Fibroblast of skin of back (primary cell): ENCODE data around the gene SLC8A1. TPM values are rescaled to one million over a fixed set of nuclear protein-coding genes. Genes with fewer than 3 reads are reported as not detected.

ENCODE experiments used
- DNase-seq: peaks from one replicate; pipeline ENCODE4 v3.0.0-alpha.2; 2013
- polyA plus RNA-seq, 2 experiments: library from polyadenylated mRNA; unstranded; fragments of 120-200 nt; gene quantifications; one replicate each; pipeline ENCODE4 v1.2.1, GENCODE V29; 2013; ENCODE audit not compliant: insufficient read length in 2 of 2

The SLC8A1 gene
- 24.1 TPM for polyA plus RNA-seq (2013, experiment 1 of 2; ENCODE audit: insufficient read length)
- 18.6 TPM for polyA plus RNA-seq (2013, experiment 2 of 2; ENCODE audit: insufficient read length)

DNA sequence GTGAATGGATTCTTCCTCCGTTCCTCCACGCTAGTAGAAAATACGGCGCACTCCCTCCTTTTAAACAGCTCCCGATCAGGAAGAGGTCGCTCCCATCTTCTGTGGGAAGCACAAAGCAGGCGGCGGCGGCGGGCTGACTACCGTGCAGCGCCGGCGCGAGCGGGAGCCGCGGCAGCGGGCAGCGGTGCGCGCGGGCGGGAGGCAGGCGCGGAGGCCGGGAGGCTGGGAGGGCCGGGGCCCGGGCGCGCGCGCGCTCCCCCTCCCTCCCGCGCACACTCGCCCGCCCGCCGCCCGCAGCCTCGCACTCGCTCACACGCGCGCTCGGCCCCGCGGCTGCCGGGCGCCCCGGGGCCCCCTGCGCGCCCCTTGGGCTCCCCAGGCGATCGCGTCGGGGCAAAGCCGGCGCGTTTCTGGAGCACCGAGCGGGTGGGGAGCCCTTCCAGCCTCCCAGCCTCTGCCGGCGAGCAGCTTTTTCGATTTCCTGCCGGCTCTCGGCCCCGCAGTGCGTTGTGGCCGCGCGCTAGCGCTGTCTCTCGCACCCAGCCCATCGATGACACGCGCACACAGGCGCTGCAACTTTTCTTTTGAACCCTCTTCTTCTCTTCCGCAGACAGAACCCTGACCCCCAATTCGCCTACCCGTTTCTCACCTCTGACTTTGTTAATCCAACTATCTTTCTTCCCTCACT, at the start of gene SLC8A1:
TSS of gene SLC8A1 (minus strand) at position 173 of the 688 bp plus-strand sequence.
- DNase-seq = peak; percentile 59

GRCh38 chr2:40499437-40499836, 47.5 kb upstream of the SLC8A1 start:
- DNase-seq = no peak

DNA sequence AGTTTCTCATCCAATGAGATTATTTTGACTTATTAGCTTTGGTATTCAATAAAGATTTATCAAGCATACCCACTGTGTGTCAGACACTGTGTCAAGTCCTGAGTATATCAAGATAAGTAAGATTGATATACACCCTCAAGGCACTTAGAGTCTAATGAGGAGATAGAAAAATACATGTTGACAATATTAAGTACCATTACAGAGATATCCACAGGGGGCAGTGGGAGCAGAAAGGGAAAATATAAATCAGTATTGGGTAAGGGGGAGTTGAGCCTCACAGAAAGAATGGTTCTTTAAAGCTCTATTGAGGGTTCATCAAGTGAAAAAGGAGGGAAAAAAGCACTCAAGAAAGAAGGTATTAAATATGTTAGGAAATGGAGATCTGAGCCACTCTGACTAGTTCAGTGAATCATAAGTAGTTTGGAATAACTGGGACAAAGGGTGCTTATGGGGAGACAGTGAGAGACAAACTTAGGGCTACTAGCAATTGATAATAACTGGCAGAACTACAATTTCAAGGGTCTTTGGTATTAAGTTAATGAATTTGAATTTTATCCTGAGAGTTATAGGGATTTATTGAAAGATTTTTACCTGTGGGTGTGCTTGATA, 45.5 kb upstream of the SLC8A1 start:
- DNase-seq = no peak

DNA sequence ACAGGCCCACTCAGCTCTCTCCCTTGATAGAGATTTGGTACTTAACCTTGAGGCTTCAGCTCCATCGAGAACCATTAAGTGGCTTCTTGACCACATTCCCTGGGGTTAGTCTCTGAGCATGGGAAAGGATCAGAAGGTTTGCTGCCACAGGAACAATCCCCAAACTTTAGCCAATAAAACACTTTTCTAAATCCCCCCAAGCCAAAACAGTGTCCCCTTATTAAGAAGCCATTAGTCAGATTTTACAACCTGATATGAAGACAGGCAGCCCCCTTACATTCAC, 37.7 kb upstream of the SLC8A1 start:
- DNase-seq = no peak

DNA sequence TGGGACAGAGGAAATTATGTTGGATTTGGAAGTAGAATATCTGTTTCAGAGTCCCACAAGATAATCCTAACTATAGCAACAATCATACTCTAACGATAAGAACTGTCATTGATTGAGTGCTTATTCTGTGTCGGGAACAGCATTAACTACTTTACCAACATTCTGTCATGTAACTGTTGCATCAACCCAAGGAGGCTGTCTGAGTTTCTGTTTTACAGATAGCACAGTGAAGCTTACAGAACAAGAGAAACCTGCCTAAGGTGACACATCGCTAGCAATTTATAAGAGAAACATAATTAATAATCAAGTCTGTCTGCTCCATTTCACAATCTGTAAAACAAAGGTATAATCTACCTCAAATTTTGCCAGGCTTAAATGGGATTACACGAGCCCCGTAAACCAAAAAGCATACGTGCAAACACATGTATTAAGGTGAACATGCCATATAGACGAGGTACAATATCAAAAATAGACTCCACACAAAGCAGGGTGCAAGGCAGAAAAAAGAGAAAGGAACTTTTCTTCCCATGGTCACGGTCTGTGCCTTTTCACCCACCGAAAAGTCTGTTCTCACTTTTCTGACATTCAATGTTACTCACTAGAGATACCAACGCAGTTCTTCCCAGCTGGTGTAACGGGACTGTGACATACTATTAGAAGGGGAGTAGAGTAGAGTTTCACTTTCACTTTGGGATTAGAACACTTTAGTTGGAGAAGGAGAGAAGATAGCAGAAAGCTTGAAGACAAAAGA, 37.2 kb upstream of the SLC8A1 start:
- peak; percentile 31 for DNase-seq

DNA sequence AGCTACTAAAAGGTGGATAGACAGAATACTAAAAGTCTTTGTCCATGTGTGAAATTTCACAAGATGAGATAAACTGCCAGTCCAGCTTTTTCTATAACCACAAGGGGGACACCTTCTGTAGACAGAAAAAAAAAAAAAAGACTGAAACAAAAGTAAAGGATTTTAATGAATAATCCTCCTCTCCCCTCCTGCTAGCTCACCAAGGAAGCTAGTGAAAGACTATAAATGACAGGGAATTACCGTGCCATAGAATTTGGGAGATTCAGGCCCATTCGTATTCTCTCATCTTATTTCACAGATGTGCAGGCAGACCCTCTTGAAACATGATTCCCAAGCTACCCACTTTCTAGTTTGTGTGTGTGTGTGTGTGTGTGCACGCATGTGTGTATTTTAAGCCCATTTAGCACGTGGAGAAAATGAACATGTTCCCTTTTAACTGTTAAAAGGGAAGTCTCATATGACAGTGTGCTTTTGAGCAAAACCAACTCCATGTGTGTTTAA, 36.3 kb upstream of the SLC8A1 start:
- peak; percentile 54 for DNase-seq

GRCh38 chr2:40487602-40488001, 35.7 kb upstream of the SLC8A1 start:
- DNase-seq = no peak

DNA sequence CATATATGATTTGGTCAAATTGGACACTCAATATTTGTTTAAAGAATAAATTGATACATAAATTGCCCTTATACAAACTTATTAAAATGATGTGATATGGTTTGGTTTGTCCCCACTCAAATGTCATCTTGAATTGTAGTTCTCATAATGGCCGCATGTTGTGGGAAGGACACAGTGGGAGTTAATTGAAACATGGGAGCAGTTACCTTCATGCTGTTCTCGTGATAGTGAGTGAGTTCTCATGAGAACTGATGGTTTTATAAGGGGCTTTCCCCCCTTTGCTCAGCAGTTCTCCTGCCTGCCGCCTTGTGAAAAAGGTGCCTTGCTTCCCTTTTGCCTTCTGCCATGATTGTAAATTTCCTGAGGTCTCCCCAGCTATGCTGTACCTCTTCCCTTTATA, 34.0 kb upstream of the SLC8A1 start:
- no peak for DNase-seq

DNA sequence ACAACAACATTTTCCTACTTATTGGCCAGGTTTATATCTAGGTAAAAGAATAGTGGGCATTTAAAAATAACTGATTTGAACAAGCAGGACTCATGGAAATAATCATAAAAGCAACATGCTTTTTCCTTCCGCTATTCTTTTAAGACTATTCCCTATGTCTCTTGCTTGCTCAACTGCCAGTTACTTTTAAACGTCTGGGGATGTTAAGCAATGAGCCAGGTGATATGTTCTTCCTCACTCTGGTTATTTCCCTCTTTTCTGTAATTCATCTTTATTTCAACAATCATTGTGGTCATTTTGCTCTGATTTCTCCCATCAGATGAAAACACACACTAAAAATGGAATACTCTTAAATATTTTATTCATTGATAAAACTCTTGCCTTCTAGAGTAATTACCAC, 33.4 kb upstream of the SLC8A1 start:
- no peak for DNase-seq

DNA sequence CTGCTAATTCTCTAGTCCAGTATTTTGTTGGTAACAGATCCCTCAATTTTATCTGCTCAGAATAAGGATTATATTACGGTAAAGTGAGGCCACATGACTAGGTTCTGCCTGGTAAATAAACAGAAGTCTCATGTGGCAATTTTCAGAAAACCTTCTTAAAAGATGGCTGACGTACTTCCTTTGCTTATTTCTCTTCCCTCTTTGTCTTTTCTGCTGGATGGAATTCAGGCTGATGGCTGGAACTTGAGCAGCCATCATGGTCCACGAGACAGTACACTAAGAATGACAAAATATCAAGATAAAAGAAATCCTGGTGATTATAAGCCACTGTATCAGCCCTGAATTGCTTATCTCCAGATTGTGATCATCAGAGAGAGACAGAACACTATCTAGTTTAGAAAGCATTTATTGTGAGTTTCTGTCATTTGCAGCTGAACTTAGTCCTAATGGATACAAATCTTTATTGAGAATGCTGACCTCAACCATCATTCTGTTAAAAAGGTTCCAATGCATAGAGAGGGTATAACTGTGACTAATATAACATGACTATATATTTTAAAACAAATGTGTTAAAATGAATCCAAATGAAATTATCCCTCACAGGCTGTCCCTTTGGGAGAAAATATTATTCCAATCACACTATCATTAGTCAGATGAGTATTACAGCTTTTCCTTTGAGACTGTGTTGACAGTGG, 31.8 kb upstream of the SLC8A1 start:
- DNase-seq = no peak

- DNase-seq = no peak
Observed at GRCh38 chr2:40480596-40480995, 28.7 kb upstream of the SLC8A1 start.

GRCh38 chr2:40480073-40480472, 28.2 kb upstream of the SLC8A1 start:
- no peak for DNase-seq

GRCh38 chr2:40477361-40477760, 25.5 kb upstream of the SLC8A1 start:
- no peak for DNase-seq

GRCh38 chr2:40476436-40476835, 24.5 kb upstream of the SLC8A1 start:
- no peak for DNase-seq

GRCh38 chr2:40474306-40474705, 22.4 kb upstream of the SLC8A1 start:
- no peak for DNase-seq

DNA sequence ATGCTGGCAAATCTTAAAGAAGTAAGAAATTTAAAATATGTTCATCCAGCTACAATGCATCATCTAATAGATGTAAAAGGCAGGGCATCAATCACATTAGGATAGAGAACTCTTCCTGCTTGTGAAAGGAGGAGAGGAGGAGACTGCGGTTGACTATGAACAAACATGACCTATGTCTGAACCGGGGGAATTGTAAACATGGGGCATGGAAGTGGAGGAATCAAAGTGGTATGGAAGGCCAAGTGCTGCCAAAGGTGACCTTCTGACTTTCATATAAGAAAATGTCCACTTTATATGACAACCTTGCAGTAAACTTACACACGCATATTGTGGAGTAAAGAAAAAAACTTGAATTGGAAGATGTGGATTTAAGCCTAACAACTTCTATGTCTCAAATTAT, 20.0 kb upstream of the SLC8A1 start:
- no peak for DNase-seq

DNA sequence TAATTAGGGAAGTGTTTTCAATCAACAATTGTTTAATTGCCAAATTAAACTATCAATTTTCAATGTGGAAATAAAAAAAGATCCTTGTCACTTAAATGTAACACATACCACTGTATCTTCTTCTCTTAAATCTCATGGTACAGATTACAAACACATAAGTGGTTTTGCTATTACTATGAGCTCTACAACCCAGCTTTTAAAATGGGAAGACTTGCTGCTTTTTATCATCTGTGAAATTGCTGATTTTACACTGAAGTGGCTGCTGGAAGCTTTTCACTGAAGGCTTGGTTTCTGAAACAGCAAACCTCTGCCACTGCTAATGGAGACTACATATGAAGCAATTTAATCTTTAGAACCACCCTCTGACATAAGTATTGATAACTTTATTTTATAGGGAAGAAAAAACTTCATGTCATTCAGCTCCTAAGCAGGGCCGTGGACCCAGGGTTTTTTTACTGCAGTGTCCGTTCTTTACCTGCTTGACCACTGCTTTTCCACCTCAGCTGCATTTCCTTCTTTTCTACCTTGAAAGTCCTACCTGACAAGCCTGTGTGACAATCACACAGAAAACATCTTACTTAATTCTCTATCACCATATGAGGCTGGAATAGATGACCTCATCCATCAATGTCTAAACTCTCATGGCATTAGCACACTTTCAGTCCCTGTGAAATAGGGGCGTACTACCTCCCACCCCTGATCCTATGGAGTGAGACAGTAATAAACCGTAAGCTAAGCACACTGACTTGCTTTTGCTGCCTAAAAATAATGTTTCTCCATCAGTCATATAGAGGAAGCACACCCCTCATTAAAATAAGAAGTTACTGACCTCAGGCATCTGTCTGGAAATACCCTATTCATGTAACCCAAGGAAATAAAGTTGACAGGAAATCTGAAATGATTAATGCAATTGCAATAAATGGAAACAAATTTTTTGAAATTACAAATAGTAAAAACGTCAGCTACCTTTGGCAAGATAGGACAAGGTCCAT, 19.2 kb upstream of the SLC8A1 start:
- DNase-seq = no peak

GRCh38 chr2:40466935-40467572, 15.2 kb upstream of the SLC8A1 start:
- no peak for DNase-seq

DNA sequence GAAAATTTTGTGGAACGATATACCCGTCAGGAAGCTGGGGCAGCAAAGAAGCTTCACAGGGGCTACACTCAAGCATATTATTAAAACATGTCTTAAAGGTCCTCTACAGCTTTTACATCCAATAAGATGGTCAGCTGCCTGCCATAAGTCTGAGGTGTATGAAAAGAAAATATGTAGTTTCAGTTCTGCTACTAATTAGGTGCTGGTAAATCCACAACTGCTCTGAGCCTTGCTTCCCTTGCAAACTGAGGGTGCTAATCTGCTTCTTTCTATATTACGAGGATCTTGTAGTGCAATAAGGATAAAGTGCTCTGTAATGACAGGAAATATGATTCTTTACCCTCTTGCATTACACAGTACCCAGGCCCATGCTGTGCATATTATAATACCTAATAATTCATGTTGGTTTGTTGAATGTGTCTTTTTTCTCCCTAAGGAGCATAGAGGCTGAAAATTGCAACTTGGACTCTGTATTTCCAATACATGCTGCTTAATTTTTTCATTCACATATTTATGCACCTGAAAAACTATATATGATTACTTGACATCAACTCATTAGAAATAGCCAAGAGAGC, 14.5 kb upstream of the SLC8A1 start:
- DNase-seq = no peak

GRCh38 chr2:40463112-40463511, 11.2 kb upstream of the SLC8A1 start:
- no peak for DNase-seq

DNA sequence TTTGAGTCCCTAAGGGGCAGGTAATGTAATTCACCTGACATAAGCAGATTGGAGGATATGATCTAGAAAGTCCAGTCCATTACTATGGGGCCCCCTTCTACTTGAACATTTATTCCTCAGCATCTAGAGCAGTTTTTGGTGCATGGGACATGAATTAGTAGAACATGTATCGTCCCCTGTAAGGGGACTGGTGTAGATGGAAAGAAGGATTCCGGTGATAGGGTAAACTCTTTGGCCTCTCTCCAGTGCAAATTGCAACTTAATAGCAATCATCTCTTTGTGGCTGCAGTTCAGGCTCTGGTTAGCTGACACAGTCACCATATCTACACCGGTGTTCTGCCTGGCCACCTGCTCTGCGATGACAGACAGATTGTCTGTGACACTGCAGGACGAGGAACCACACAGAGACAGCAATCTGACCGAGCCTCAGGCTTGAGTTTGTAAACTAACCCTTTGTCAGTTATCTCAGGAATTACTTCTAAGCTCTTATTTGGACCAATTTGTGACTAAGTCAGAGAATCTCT, 6.4 kb upstream of the SLC8A1 start:
- DNase-seq = no peak
